Neural progenitor cell (in vitro differentiated cells): Measurements from ENCODE around the gene BRD3OS. TPM values are rescaled to one million over a fixed set of nuclear protein-coding genes. Genes with fewer than 3 reads are reported as not detected.

ENCODE experiments used
- DNase-seq: peaks from one replicate; pipeline ENCODE4 v3.0.0-alpha.2; 2016; ENCODE audit warnings: low spot score
- H2AFZ ChIP-seq: fragments of 200-600 bp; sonication (generic); replicated peaks from 2 replicates; pipeline ENCODE4 v1.6.1; 2016; ENCODE audit warnings: antibody characterized with exemption
- H3F3A ChIP-seq: fragments of 200-600 bp; sonication (generic); 2 replicates; pipeline ENCODE4 v1.6.1; 2016; ENCODE audit warnings: antibody characterized with exemption, low read depth
- H3K27ac ChIP-seq: fragments of 200-600 bp; sonication (generic); 2 replicates; pipeline ENCODE4 v1.5.1; 2016; ENCODE audit warnings: mild to moderate bottlenecking
- H3K27me3 ChIP-seq: fragments of 200-600 bp; sonication (generic); 2 replicates; pipeline ENCODE4 v1.6.1; 2016; ENCODE audit warnings: mild to moderate bottlenecking, moderate library complexity
- H3K36me3 ChIP-seq: fragments of 200-600 bp; sonication (generic); 2 replicates; pipeline ENCODE4 v1.5.1; 2016
- H3K4me1 ChIP-seq: fragments of 200-600 bp; sonication (generic); 2 replicates; pipeline ENCODE4 v1.6.1; 2016; ENCODE audit warnings: mixed run types
- H3K4me2 ChIP-seq: fragments of 200-600 bp; sonication (generic); 2 replicates; pipeline ENCODE4 v1.6.1; 2016
- H3K4me3 ChIP-seq: fragments of 200-600 bp; sonication (generic); 2 replicates; pipeline ENCODE4 v1.5.1; 2016
- H3K79me2 ChIP-seq: fragments of 200-600 bp; sonication (generic); 2 replicates; pipeline ENCODE4 v1.6.1; 2016; ENCODE audit warnings: low read depth
- H3K9ac ChIP-seq: fragments of 200-600 bp; sonication (generic); 2 replicates; pipeline ENCODE4 v1.6.1; 2016
- H3K9me3 ChIP-seq: fragments of 200-600 bp; sonication (generic); 2 replicates; pipeline ENCODE4 v1.5.1; 2016; ENCODE audit warnings: low read depth
- H4K20me1 ChIP-seq: fragments of 200-600 bp; sonication (generic); 2 replicates; pipeline ENCODE4 v1.6.1; 2016; ENCODE audit warnings: low read depth
- H3K27ac Mint-ChIP-seq: 3 replicates; pipeline ENCODE4 v1.8.0; 2021; ENCODE audit warnings: mixed read lengths
- H3K27me3 Mint-ChIP-seq: 2 replicates; pipeline ENCODE4 v1.8.0; 2022; ENCODE audit warnings: low read depth, mild to moderate bottlenecking, inconsistent platforms, moderate library complexity, mixed read lengths; ENCODE audit not compliant: insufficient read depth
- H3K36me3 Mint-ChIP-seq: 3 replicates; pipeline ENCODE4 v1.8.0; 2021; ENCODE audit warnings: mixed read lengths
- H3K4me1 Mint-ChIP-seq: 3 replicates; pipeline ENCODE4 v1.8.0; 2021; ENCODE audit warnings: mixed read lengths
- H3K4me3 Mint-ChIP-seq: 3 replicates; pipeline ENCODE4 v1.8.0; 2021; ENCODE audit warnings: mild to moderate bottlenecking, moderate library complexity, mixed read lengths
- H3K9me3 Mint-ChIP-seq: 3 replicates; pipeline ENCODE4 v1.8.0; 2020; ENCODE audit warnings: mixed read lengths
- EZH2 ChIP-seq: fragments of 200-600 bp; sonication (generic); IDR thresholded peaks from 2 replicates; pipeline ENCODE4 v1.6.1; 2017; ENCODE audit warnings: antibody characterized with exemption, mild to moderate bottlenecking, moderate library complexity
- EZH2phosphoT487 ChIP-seq: fragments of 200-600 bp; sonication (generic); IDR thresholded peaks from 2 replicates; pipeline ENCODE4 v1.6.1; 2017; ENCODE audit warnings: antibody characterized with exemption
- total RNA-seq: library from RNA; depleted of rRNA; stranded (reverse); fragments of >200 nt; gene quantifications from 2 replicates; pipeline ENCODE4 v1.2.3, GENCODE V29; 2015; ENCODE audit warnings: low replicate concordance
- TF ChIP-seq, protein P1 (sequence below): fragments of 200-600 bp; sonication (generic); IDR thresholded peaks from 2 replicates; pipeline ENCODE4 v1.5.1; 2017; ENCODE audit warnings: antibody characterized with exemption, mild to moderate bottlenecking

The BRD3OS gene
- total RNA-seq, 1 donor from 2014 or later: 19.0 TPM

- H3K27me3 ChIP-seq: no peaks in the 10 kb centered on the region
- Mint-ChIP-seq H3K4me1 (no peaks in the 10 kb centered on the region), H3K36me3 (no peaks in the 10 kb centered on the region), H3K27me3 (peaks cover 14% of the 10 kb centered on the region), H3K9me3 (peaks cover 18% of the 10 kb centered on the region), H3K4me3 (no peak overlapping the region), H3K27ac (no peak overlapping the region)
- no peak overlapping the region for H2AFZ ChIP-seq
- no peak overlapping the region for H3K4me3 ChIP-seq
- no peak for DNase-seq
- no peak overlapping the region for H3K4me2 ChIP-seq
- no peaks in the 10 kb centered on the region for H3K9me3 ChIP-seq
- H3K36me3 ChIP-seq: no peaks in the 10 kb centered on the region
- no peak overlapping the region for H3K27ac ChIP-seq
- TF ChIP-seq, protein P1, sequence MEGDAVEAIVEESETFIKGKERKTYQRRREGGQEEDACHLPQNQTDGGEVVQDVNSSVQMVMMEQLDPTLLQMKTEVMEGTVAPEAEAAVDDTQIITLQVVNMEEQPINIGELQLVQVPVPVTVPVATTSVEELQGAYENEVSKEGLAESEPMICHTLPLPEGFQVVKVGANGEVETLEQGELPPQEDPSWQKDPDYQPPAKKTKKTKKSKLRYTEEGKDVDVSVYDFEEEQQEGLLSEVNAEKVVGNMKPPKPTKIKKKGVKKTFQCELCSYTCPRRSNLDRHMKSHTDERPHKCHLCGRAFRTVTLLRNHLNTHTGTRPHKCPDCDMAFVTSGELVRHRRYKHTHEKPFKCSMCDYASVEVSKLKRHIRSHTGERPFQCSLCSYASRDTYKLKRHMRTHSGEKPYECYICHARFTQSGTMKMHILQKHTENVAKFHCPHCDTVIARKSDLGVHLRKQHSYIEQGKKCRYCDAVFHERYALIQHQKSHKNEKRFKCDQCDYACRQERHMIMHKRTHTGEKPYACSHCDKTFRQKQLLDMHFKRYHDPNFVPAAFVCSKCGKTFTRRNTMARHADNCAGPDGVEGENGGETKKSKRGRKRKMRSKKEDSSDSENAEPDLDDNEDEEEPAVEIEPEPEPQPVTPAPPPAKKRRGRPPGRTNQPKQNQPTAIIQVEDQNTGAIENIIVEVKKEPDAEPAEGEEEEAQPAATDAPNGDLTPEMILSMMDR: no peak
- TF ChIP-seq EZH2 (no peak), EZH2phosphoT487 (no peak)
- H3K4me1 ChIP-seq: no peaks in the 10 kb centered on the region
- no peak overlapping the region for H3K9ac ChIP-seq
- no peaks in the 10 kb centered on the region for H3F3A ChIP-seq
- H3K79me2 ChIP-seq: no peaks in the 10 kb centered on the region
- H4K20me1 ChIP-seq: no peaks in the 10 kb centered on the region
Observed at GRCh38 chr9:134007150-134007549, 18.1 kb upstream of the BRD3OS start.

GRCh38 chr9:134007571-134007970 lies 17.7 kb upstream of the BRD3OS start:
- Histone ChIP-seq H2AFZ (no peak overlapping the region), H4K20me1 (no peaks in the 10 kb centered on the region), H3K4me3 (no peak overlapping the region), H3F3A (no peaks in the 10 kb centered on the region), H3K4me2 (no peak overlapping the region), H3K79me2 (no peaks in the 10 kb centered on the region), H3K9ac (no peak overlapping the region), H3K27me3 (no peaks in the 10 kb centered on the region), H3K4me1 (no peaks in the 10 kb centered on the region), H3K27ac (no peak overlapping the region), H3K9me3 (no peaks in the 10 kb centered on the region), H3K36me3 (no peaks in the 10 kb centered on the region)
- Mint-ChIP-seq H3K36me3 (no peaks in the 10 kb centered on the region), H3K27me3 (peaks cover 14% of the 10 kb centered on the region), H3K4me1 (no peaks in the 10 kb centered on the region), H3K27ac (no peak overlapping the region), H3K4me3 (no peak overlapping the region), H3K9me3 (peaks cover 15% of the 10 kb centered on the region)
- TF ChIP-seq EZH2 (no peak), EZH2phosphoT487 (no peak)
- TF ChIP-seq, protein P1: no peak
- DNase-seq: no peak

GRCh38 chr9:134010310-134011173 lies 14.7 kb upstream of the BRD3OS start:
- Mint-ChIP-seq H3K9me3 (peaks cover 25% of the 10 kb centered on the region), H3K4me1 (no peaks in the 10 kb centered on the region), H3K4me3 (no peak overlapping the region), H3K36me3 (peaks cover 3% of the 10 kb centered on the region), H3K27me3 (peaks cover 17% of the 10 kb centered on the region), H3K27ac (no peak overlapping the region)
- Histone ChIP-seq H3K9ac (no peak overlapping the region), H3K4me1 (no peaks in the 10 kb centered on the region), H3K27ac (no peak overlapping the region), H4K20me1 (no peaks in the 10 kb centered on the region), H3K27me3 (no peaks in the 10 kb centered on the region), H3K9me3 (peaks cover 10% of the 10 kb centered on the region), H3K4me3 (no peak overlapping the region), H3F3A (no peaks in the 10 kb centered on the region), H3K79me2 (no peaks in the 10 kb centered on the region), H2AFZ (no peak overlapping the region), H3K4me2 (no peak overlapping the region), H3K36me3 (no peaks in the 10 kb centered on the region)
- TF ChIP-seq EZH2phosphoT487: no peak
- TF ChIP-seq EZH2: no peak
- TF ChIP-seq, protein P1: no peak
- no peak for DNase-seq
